GM08714 (cell line): ENCODE measurements around the gene ILDR1.
"Not testable (repeated sequence)": the region's sequence is repeated elsewhere in the genome, so short reads cannot be mapped to it uniquely, and the experiment has no call there.

ENCODE experiments used
- H3K4me3 ChIP-seq: fragments of 200-500 bp; sonication (Bioruptor generic); 2 replicates; pipeline ENCODE4 v1.5.1; 2014; ENCODE audit warnings: mild to moderate bottlenecking, low read length, inconsistent platforms
- ZNF274 ChIP-seq: IDR thresholded peaks from 2 replicates; pipeline ENCODE4 v1.6.1; 2012; ENCODE audit warnings: mild to moderate bottlenecking, low read depth, low read length

The ILDR1 gene

GRCh38 chr3:121958801-121959200 is 63.2 kb downstream of the ILDR1 start:
- TF ChIP-seq ZNF274 = no peak
- H3K4me3 ChIP-seq = no peak overlapping the region

GRCh38 chr3:121957674-121958415 is 64.2 kb downstream of the ILDR1 start:
- no peak for TF ChIP-seq ZNF274
- H3K4me3 ChIP-seq = no peak overlapping the region

- no peak overlapping the region for H3K4me3 ChIP-seq
- no peak for TF ChIP-seq ZNF274
Observed at GRCh38 chr3:121956363-121956762, 65.7 kb downstream of the ILDR1 start.

GRCh38 chr3:121951291-121951919 is 70.6 kb downstream of the ILDR1 start:
- TF ChIP-seq ZNF274 = no peak
- no peak overlapping the region for H3K4me3 ChIP-seq

- H3K4me3 ChIP-seq = no peak overlapping the region
- no peak for TF ChIP-seq ZNF274
Observed at GRCh38 chr3:121948641-121949040, 73.4 kb downstream of the ILDR1 start.

- no peak overlapping the region for H3K4me3 ChIP-seq
- no peak for TF ChIP-seq ZNF274
Observed at GRCh38 chr3:121943431-121943830, 78.6 kb downstream of the ILDR1 start.

- no peak for TF ChIP-seq ZNF274
- H3K4me3 ChIP-seq = no peak overlapping the region
Observed at GRCh38 chr3:121942116-121942786, 79.8 kb downstream of the ILDR1 start.

GRCh38 chr3:121941592-121941991 is 80.5 kb downstream of the ILDR1 start:
- H3K4me3 ChIP-seq = no peak overlapping the region

GRCh38 chr3:121938141-121938855 is 83.7 kb downstream of the ILDR1 start:
- H3K4me3 ChIP-seq = not testable (repeated sequence)

More at GRCh38 chr3:121941592-121941991, 80.5 kb downstream of the ILDR1 start:
- TF ChIP-seq ZNF274 = no peak
